H1 (cell line): ENCODE measurements around the gene ANKMY2. TPM values are rescaled to one million over a fixed set of nuclear protein-coding genes. Genes with fewer than 3 reads are reported as not detected.

Source experiments
- CEBPB ChIP-seq: IDR thresholded peaks from 2 replicates; pipeline ENCODE4 v1.6.1; 2012; ENCODE audit warnings: low read depth, low read length
- CHD1 ChIP-seq: IDR thresholded peaks from 2 replicates; pipeline ENCODE4 v1.6.1; 2012; ENCODE audit warnings: low read depth, low read length, improper control_type of control experiment
- GABPA ChIP-seq: IDR thresholded peaks from 2 replicates; pipeline ENCODE4 v1.6.1; 2011; ENCODE audit warnings: mild to moderate bottlenecking, low read length, moderate library complexity, borderline replicate concordance; ENCODE audit not compliant: insufficient read depth
- KDM5A ChIP-seq: fragments of 200-600 bp; IDR thresholded peaks from 2 replicates; pipeline ENCODE4 v1.7.1; 2012; ENCODE audit warnings: mild to moderate bottlenecking, low read length, inconsistent platforms, mixed read lengths
- NANOG ChIP-seq: IDR thresholded peaks from 2 replicates; pipeline ENCODE4 v1.6.1; 2011; ENCODE audit warnings: low read length, low read depth, mild to moderate bottlenecking, inconsistent platforms; ENCODE audit not compliant: insufficient read depth, poor library complexity, severe bottlenecking
- POLR2AphosphoS5 ChIP-seq: IDR thresholded peaks from 2 replicates; pipeline ENCODE4 v1.6.1; 2011; ENCODE audit warnings: low read depth, low read length
- RNF2 ChIP-seq: fragments of 200-900, 300-1000 bp; sonication (generic); IDR thresholded peaks from 2 replicates; pipeline ENCODE4 v1.7.1; 2016; ENCODE audit warnings: borderline replicate concordance, low read depth, mild to moderate bottlenecking, antibody characterized with exemption, low read length; ENCODE audit not compliant: poor library complexity, severe bottlenecking; ENCODE audit errors: missing control alignments
- RXRA ChIP-seq: IDR thresholded peaks from 2 replicates; pipeline ENCODE4 v1.6.1; 2011; ENCODE audit warnings: low read depth, mild to moderate bottlenecking, low read length, moderate library complexity; ENCODE audit not compliant: insufficient read depth
- TAF1 ChIP-seq: IDR thresholded peaks from 2 replicates; pipeline ENCODE4 v1.6.1; 2011; ENCODE audit warnings: mild to moderate bottlenecking, low read depth, low read length
- polyA plus RNA-seq, 7 experiments: library from polyadenylated mRNA; depleted of rRNA in 3 of 7; stranded (reverse) in 5 of 7; unstranded in 2 of 7; fragments of >200 nt in 5 of 7; fragments of 200-250 nt in 2 of 7; gene quantifications; 1 replicate in 5 of 7; 2 replicates in 1 of 7; 4 replicates in 1 of 7; pipeline versions ENCODE4 v1.2.1 to v1.2.3, GENCODE V29; 2011 to 2013; ENCODE audit warnings: missing spikeins in 2 of 7, mixed read lengths in 2 of 7
- total RNA-seq: library from RNA; stranded (reverse); fragmentation: NEBNext Ultra II Directional; extraction: Animal tissue kit (Norgen Biotek cat#: 25700); gene quantifications from 2 replicates; pipeline ENCODE4 v1.2.1, GENCODE V29; 2021
- TF ChIP-seq, protein P1 (sequence below): fragments of 300-600 bp; sonication (generic); IDR thresholded peaks from 2 replicates; pipeline ENCODE4 v1.7.1; 2012; ENCODE audit warnings: low read length, moderate library complexity, mild to moderate bottlenecking, inconsistent platforms; ENCODE audit not compliant: insufficient replicate concordance
- TF ChIP-seq, protein P2 (sequence below): IDR thresholded peaks from 2 replicates; pipeline ENCODE4 v1.6.1; 2011; ENCODE audit warnings: low read length, improper control_type of control experiment

The ANKMY2 gene
- total and polyA plus RNA-seq, 2 of the 8 experiments (the other 6 are each of a cell fraction or from before 2014, with no cell fraction given) = 5.2 to 9.3 TPM

DNA sequence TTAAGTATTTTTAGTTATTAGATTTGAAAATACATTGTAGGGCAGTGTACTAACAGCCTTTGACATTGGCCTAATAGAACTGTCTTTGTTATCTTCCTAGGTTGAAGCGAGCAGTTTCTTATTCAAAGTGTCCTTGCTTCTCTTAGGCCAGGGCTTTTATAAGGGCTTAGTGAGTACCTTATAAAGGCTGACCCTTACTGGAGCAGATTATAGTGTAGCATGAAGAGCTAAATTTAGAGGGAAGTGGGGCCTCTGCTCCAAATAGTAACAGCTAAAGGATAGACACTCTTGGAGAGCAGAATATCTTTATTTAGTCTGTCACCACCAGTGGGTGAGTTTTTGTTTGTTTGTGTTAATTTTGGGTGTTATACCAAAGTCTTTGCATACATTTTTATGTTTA is 16.4 kb upstream of the ANKMY2 start (continued):
- TF ChIP-seq, protein P1, sequence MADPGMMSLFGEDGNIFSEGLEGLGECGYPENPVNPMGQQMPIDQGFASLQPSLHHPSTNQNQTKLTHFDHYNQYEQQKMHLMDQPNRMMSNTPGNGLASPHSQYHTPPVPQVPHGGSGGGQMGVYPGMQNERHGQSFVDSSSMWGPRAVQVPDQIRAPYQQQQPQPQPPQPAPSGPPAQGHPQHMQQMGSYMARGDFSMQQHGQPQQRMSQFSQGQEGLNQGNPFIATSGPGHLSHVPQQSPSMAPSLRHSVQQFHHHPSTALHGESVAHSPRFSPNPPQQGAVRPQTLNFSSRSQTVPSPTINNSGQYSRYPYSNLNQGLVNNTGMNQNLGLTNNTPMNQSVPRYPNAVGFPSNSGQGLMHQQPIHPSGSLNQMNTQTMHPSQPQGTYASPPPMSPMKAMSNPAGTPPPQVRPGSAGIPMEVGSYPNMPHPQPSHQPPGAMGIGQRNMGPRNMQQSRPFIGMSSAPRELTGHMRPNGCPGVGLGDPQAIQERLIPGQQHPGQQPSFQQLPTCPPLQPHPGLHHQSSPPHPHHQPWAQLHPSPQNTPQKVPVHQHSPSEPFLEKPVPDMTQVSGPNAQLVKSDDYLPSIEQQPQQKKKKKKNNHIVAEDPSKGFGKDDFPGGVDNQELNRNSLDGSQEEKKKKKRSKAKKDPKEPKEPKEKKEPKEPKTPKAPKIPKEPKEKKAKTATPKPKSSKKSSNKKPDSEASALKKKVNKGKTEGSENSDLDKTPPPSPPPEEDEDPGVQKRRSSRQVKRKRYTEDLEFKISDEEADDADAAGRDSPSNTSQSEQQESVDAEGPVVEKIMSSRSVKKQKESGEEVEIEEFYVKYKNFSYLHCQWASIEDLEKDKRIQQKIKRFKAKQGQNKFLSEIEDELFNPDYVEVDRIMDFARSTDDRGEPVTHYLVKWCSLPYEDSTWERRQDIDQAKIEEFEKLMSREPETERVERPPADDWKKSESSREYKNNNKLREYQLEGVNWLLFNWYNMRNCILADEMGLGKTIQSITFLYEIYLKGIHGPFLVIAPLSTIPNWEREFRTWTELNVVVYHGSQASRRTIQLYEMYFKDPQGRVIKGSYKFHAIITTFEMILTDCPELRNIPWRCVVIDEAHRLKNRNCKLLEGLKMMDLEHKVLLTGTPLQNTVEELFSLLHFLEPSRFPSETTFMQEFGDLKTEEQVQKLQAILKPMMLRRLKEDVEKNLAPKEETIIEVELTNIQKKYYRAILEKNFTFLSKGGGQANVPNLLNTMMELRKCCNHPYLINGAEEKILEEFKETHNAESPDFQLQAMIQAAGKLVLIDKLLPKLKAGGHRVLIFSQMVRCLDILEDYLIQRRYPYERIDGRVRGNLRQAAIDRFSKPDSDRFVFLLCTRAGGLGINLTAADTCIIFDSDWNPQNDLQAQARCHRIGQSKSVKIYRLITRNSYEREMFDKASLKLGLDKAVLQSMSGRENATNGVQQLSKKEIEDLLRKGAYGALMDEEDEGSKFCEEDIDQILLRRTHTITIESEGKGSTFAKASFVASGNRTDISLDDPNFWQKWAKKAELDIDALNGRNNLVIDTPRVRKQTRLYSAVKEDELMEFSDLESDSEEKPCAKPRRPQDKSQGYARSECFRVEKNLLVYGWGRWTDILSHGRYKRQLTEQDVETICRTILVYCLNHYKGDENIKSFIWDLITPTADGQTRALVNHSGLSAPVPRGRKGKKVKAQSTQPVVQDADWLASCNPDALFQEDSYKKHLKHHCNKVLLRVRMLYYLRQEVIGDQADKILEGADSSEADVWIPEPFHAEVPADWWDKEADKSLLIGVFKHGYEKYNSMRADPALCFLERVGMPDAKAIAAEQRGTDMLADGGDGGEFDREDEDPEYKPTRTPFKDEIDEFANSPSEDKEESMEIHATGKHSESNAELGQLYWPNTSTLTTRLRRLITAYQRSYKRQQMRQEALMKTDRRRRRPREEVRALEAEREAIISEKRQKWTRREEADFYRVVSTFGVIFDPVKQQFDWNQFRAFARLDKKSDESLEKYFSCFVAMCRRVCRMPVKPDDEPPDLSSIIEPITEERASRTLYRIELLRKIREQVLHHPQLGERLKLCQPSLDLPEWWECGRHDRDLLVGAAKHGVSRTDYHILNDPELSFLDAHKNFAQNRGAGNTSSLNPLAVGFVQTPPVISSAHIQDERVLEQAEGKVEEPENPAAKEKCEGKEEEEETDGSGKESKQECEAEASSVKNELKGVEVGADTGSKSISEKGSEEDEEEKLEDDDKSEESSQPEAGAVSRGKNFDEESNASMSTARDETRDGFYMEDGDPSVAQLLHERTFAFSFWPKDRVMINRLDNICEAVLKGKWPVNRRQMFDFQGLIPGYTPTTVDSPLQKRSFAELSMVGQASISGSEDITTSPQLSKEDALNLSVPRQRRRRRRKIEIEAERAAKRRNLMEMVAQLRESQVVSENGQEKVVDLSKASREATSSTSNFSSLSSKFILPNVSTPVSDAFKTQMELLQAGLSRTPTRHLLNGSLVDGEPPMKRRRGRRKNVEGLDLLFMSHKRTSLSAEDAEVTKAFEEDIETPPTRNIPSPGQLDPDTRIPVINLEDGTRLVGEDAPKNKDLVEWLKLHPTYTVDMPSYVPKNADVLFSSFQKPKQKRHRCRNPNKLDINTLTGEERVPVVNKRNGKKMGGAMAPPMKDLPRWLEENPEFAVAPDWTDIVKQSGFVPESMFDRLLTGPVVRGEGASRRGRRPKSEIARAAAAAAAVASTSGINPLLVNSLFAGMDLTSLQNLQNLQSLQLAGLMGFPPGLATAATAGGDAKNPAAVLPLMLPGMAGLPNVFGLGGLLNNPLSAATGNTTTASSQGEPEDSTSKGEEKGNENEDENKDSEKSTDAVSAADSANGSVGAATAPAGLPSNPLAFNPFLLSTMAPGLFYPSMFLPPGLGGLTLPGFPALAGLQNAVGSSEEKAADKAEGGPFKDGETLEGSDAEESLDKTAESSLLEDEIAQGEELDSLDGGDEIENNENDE = no peak
- TF ChIP-seq POLR2AphosphoS5 (no peak), CHD1 (no peak), KDM5A (no peak), GABPA (no peak), RXRA (no peak), NANOG (no peak), CEBPB (no peak), RNF2 (no peak), TAF1 (no peak)
- TF ChIP-seq, protein P2, sequence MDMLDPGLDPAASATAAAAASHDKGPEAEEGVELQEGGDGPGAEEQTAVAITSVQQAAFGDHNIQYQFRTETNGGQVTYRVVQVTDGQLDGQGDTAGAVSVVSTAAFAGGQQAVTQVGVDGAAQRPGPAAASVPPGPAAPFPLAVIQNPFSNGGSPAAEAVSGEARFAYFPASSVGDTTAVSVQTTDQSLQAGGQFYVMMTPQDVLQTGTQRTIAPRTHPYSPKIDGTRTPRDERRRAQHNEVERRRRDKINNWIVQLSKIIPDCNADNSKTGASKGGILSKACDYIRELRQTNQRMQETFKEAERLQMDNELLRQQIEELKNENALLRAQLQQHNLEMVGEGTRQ = no peak
